ENCODE data around the gene PPDPF. TPM values are rescaled to one million over a fixed set of nuclear protein-coding genes. Genes with fewer than 3 reads are reported as not detected.
"Not testable (repeated sequence)": the region's sequence is repeated elsewhere in the genome, so short reads cannot be mapped to it uniquely, and the experiment has no call there.

PPDPF gene
- total RNA-seq, 1 experiment from 2014 or later, result 517 TPM

GRCh38 chr20:63508072-63508768 lies 12.3 kb upstream of the PPDPF start:
- no TSS peak for BruUV-seq (replicated peaks)
- intact Hi-C loops (cut with micrococcal nuclease; ENCODE audit: unreplicated experiment), result no loop called here

GRCh38 chr20:63509088-63509564 lies 11.4 kb upstream of the PPDPF start:
- BruUV-seq (replicated peaks), result no TSS peak
- Mint-ChIP-seq H3K36me3 (ENCODE audit: insufficient read depth, unreplicated experiment) (no peaks in the 10 kb centered on the region), H3K27ac (ENCODE audit: unreplicated experiment) (no peak overlapping the region), H3K4me1 (ENCODE audit: low read depth, unreplicated experiment) (no peaks in the 10 kb centered on the region), H3K9me3 (ENCODE audit: low read depth, unreplicated experiment) (peaks cover 6% of the 10 kb centered on the region), H3K27me3 (ENCODE audit: unreplicated experiment) (peaks cover 94% of the 10 kb centered on the region), H3K4me3 (ENCODE audit: low read depth, unreplicated experiment) (no peak overlapping the region)
- intact Hi-C loops (cut with micrococcal nuclease; ENCODE audit: unreplicated experiment), result no loop called here
- no peak for TF ChIP-seq CTCF (IDR thresholded peaks at IDR 0.05; ENCODE audit: unreplicated experiment)
- CTCF ChIA-PET, result interaction anchor here (0.7 kb wide), 1 partner anchor 1860 kb away, joined by 4 read pairs; no protein-coding TSS in a partner anchor
- DNase-seq, result no peak

More at GRCh38 chr20:63508072-63508768, 12.3 kb upstream of the PPDPF start:
- Mint-ChIP-seq H3K4me1 (ENCODE audit: low read depth, unreplicated experiment) (no peaks in the 10 kb centered on the region), H3K27me3 (ENCODE audit: unreplicated experiment) (peaks cover 99% of the 10 kb centered on the region), H3K4me3 (ENCODE audit: low read depth, unreplicated experiment) (no peak overlapping the region), H3K36me3 (ENCODE audit: insufficient read depth, unreplicated experiment) (no peaks in the 10 kb centered on the region), H3K9me3 (ENCODE audit: low read depth, unreplicated experiment) (peaks cover 6% of the 10 kb centered on the region), H3K27ac (ENCODE audit: unreplicated experiment) (no peak overlapping the region)
- CTCF ChIA-PET, result interaction anchor here (0.6 to 0.7 kb wide), 3 partner anchors 15 to 1859 kb away, joined by 4 to 5 read pairs (median 5); no protein-coding TSS in a partner anchor
- DNase-seq, result no peak
- no peak for TF ChIP-seq CTCF (IDR thresholded peaks at IDR 0.05; ENCODE audit: unreplicated experiment)

GRCh38 chr20:63513207-63513606 lies 7.4 kb upstream of the PPDPF start:
- no TSS peak for BruUV-seq (replicated peaks)
- DNase-seq, result no peak
- peaks cover 3% of the 10 kb centered on the region for H3K36me3 Mint-ChIP-seq (ENCODE audit: insufficient read depth, unreplicated experiment)
- no peak overlapping the region for H3K4me3 Mint-ChIP-seq (ENCODE audit: low read depth, unreplicated experiment)
- intact Hi-C loops (cut with micrococcal nuclease; ENCODE audit: unreplicated experiment), result no loop called here
- H3K27me3 Mint-ChIP-seq (ENCODE audit: unreplicated experiment), result peaks cover 53% of the 10 kb centered on the region
- no peak for TF ChIP-seq CTCF (IDR thresholded peaks at IDR 0.05; ENCODE audit: unreplicated experiment)
- H3K27ac Mint-ChIP-seq (ENCODE audit: unreplicated experiment), result no peak overlapping the region
- H3K9me3 Mint-ChIP-seq (ENCODE audit: low read depth, unreplicated experiment), result peaks cover 2% of the 10 kb centered on the region
- H3K4me1 Mint-ChIP-seq (ENCODE audit: low read depth, unreplicated experiment), result no peaks in the 10 kb centered on the region
- CTCF ChIA-PET, result no interaction called here

- H3K4me1 Mint-ChIP-seq (ENCODE audit: low read depth, unreplicated experiment), result not testable (repeated sequence)
- peaks cover 40% of the 10 kb centered on the region for H3K27me3 Mint-ChIP-seq (ENCODE audit: unreplicated experiment)
Observed at GRCh38 chr20:63514520-63514919, 6.0 kb upstream of the PPDPF start.

More at GRCh38 chr20:63514520-63514919, 6.0 kb upstream of the PPDPF start:
- intact Hi-C loops (cut with micrococcal nuclease; ENCODE audit: unreplicated experiment); H3K9me3 Mint-ChIP-seq (ENCODE audit: low read depth, unreplicated experiment); BruUV-seq (replicated peaks); H3K27ac Mint-ChIP-seq (ENCODE audit: unreplicated experiment); H3K4me3 Mint-ChIP-seq (ENCODE audit: low read depth, unreplicated experiment); DNase-seq: not testable (repeated sequence)
- H3K36me3 Mint-ChIP-seq (ENCODE audit: insufficient read depth, unreplicated experiment), result peaks cover 15% of the 10 kb centered on the region
- CTCF ChIA-PET, result interaction anchor here (0.7 kb wide), 1 partner anchor 112 kb away, joined by 3 read pairs; no protein-coding TSS in a partner anchor
